ENCODE measurements around the gene OR4E1.

GRCh38 chr14:21634840-21635239, 38.8 kb downstream of the OR4E1 start, which contains the start of gene OR10G2:
- TF ChIP-seq CTCF (IDR thresholded peaks at IDR 0.05) = no peak
- no peak for TF ChIP-seq POLR2A (IDR thresholded peaks at IDR 0.05)
